HCEC 1CT (cell line): ENCODE data around the gene HOPX.
A peak's percentile ranks its signal among the peaks of the same experiment; 100 is the strongest.

Experiments used
- DNase-seq: peaks from one replicate; pipeline ENCODE4 v3.0.0-alpha.2; 2017

HOPX gene

DNA sequence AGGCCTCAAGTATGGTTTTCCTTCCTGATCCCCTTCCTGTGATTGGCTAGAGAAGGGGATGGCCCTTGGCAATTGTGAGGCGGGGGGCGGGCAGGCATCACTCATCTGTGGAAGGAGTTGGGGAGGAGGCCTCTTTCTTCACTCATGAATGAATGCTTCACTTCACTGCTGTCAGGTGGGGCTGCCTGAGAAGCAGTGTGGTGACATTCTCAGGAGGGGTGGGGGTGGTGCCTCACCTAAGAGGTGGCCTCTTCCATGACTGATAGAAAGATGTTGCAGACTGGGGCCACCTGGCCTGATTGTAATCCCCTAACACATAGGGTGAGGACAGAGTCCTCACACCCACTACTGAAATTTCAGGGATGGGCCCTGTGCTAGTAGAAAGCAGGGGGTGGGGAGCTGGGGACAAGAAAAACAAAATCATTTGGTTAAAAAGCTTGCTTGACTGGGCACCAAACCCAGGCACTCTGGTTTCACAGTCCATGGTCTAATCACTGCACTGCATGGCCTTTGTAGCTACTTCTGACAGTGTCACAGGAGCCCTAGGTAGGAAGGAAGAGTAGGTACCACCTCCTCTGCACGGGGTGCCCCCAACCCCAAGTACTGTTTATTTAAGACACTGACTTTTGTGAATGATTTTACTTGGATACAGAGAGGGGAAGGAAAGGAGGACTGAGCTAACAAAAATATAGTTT, 5.6 kb upstream of the HOPX start:
- DNase-seq: no peak

DNA sequence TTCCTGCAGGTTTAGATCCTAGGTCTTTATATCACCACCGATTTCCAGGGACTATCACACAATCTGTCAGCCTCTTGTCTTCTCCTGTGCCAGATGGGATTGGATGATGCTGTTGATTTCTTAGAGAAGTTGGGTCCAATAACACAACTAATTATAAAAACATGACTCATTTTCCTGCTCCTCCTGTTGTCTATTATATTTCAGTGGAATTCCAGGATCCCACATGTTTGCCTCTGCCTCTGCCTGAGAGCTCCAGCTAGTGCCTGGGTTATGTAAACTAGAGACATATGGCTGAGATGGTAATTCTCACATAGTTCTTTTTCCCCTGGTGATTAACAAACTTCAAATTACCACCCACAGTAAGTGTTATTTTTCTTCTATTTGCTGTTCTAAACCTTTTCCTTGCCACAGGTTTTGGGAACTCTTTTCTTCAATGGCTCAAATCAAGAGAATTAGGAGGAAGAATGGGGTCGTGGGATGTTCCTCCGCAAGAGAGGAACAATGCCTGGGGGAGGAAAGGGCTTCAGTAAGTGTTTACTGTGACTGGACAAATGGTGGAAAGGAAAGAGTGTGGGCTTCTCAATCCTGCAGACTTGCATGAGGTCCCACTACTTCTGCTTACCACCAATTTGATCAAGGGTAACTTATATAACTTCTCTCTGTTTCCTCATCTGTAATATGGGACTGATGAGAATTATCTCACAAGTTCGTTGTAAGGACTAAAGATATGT, 3.4 kb upstream of the HOPX start:
- peak; percentile 54 for DNase-seq

DNA sequence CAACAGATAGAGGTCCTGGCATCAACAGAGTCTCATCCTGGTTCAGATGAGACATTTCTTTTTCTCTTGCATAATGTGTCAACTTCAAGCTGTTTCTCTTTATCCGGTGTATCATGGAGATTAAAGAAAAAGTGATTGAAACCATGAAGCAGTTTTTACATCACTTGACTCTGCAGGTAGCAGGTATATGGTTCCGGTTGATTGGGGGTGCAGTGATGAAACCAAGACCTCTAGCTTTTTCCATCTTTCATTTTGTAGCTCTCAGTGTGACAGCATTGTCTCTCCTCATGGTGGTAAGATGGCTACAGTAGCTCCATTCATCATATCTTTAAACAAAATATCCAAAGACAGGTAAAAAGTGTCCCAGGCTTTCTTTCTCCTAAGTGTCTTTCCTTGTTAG, 2.4 kb upstream of the HOPX start:
- no peak for DNase-seq

DNA sequence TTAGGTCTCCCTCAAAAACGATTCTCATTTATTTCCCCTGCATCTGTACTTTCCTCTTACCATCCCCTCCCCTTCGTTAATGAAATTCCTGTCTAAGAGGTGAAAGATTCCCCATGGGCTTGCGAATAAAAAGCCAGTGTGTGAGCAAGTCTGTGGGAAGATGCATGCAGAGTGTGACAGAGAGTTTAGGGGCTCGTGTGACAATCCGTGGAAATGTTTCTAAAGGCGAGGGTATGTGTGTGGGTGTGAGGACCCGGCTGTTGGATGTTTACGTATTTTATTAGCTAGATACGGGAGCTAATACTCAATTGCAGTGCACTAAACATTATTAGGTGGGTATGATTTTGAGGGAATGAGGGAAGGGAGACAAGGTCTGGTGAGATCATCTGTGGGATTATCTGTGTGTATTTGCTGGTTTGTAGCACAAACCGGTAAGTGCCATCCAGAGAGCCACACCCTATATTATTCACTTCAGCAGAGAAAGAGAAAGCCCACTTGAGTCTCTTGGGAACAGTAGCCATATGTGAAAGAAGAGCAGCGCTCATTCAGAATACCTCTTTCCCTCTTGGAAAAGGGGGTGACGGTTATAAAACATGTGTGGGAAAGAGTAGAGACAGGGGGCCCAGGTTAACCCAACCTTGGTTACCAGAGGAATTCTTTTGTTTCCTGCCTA, 893 bp upstream of the HOPX start:
- DNase-seq: no peak

DNA sequence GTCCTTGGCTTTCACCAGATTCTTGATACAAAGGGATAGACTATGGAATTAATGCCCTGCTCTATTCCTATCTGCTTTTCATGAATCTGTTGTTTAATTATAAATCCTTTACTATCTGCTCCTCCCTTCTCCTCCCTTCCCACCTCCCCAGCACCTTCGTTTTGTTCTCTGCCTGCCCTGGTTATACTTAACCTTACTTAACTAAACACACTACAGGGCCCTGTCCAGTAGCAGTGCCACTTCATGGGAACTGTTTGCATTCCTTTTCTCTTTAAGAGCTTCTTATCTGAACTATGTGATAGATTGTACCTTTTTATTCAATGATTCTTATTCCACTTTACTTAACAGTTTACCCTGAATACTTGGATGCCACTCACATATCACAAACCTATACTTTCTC, 830 bp downstream of the HOPX start:
- DNase-seq: no peak

DNA sequence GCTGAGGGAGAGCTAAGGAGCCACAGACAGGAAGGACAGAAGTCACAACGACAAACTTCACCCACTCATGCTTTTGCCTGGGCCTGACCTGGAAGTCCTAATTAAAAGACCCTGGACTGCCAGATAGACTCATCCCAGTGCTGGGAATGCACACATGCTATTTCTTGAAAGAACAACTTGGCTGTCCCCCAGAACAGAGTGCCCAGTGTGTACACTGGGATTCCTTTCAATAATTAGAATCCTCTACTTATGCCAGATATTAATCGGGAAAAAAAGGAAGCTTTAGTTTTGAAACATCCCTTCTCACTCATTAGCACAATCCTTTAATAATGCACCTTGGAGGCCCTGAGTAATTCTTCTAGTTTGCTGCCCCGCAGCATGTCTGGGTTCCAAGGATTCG, 3.4 kb downstream of the HOPX start:
- no peak for DNase-seq

DNA sequence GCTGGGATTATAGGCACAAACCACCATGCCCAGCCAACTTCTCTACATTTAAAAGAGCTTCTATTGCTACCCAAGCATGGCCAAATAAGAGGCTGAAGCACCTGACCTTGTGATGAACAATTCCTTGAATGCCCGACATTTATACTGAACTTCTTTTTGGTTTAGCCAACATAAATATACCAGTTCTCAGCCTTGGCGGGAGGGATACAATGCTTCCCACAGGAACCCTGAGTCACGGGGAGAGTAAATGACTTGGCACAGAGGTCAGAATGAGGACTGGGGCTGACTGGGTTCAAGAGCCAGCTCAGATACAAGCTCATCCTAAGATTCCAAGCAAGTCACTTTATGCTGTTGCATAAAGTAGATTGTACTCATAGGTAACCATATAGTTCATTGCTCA, 6.1 kb downstream of the HOPX start:
- peak; percentile 23 for DNase-seq

DNA sequence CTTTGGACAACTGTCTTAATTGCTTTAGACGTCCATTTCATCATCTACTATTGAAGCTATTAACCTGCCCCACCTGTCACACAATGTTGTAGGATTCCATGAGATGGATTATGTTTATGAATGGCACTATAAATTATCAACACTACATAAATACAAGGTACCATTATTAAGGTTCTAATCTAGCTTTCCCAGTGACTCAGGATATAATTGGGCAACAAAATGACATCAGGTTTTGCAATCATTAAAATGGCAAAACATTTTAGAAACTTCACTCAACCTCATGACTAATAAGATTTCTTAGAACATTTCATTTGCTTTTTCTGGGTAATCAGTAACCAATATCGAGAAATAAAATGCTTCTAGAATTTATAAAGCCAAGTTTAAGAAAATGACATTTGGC, 9.2 kb downstream of the HOPX start:
- DNase-seq: peak; percentile 29

DNA sequence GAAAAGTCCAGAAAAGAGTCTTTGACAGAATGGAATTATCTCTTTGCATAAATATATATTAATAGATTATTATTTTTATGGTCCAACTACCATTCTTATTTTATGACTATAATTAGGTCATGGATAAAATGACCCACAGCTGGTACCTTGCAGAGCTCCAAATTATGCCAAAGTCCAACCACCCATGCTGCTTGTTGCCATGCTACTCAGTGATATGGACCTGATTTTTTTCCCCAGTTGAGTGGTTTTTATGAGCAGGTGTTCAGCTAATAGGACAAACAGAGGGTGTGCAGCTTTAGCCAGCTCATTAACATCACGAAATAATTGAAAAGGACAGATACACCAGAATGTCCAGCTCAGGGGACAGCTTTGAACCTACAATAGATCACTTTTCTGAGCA, 9.7 kb downstream of the HOPX start:
- no peak for DNase-seq

DNA sequence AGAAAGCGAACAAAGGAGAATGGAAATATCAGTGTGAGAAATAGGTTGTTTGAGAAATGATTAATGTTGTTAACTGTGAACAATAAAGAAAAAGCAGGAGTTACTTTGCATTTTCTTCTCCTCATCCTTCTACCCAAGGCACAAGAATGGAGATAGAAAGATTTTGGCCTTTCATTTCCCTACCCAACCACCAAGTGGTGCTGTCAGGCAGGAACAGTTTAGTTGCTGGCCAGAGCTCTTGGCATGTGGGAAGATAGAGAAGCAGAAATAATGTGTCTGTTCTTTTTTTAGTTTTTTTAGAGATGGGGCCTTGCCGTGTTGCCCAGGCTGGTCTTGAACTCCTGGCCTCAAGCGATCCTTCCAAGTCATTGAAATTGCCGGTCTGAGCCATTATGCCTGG, 12.8 kb downstream of the HOPX start:
- no peak for DNase-seq

DNA sequence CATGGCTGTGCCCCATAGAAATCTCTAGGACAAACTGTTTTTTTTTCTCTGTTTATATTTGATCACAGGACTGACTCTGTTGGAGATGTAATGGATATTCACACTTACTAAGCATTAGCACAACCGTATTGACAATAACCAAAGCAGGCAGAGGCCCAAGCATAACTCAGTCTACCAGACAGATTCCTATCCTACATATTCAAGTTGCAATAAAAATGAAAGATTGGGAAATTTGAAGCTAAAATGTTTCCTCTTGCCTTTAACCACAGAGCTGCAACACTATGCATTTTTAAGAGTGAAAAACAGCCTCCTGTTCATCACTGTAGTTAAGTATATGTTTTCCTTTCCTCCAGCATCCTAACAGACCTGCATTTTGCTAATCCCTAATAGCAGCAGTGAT, 13.7 kb downstream of the HOPX start:
- peak; percentile 9 for DNase-seq

DNA sequence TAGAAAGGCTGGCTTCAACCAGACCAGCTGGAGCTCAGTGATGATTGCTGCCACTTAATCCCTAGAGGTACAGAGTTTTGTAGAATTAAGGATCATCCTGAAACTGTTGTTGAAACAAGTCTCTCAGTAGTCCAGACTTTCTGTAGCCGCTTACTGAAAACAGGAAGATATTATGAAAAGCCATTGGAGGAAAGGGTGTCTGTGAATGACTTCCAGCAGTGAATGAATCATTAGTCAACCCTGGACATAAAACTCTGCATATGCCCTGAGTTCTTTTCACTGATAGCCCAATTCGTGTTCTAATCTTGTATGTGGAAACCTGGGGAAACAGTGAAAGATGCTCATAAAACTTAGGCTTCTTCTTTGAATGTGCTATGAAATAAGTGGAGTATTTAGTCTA, 14.8 kb downstream of the HOPX start:
- no peak for DNase-seq

DNA sequence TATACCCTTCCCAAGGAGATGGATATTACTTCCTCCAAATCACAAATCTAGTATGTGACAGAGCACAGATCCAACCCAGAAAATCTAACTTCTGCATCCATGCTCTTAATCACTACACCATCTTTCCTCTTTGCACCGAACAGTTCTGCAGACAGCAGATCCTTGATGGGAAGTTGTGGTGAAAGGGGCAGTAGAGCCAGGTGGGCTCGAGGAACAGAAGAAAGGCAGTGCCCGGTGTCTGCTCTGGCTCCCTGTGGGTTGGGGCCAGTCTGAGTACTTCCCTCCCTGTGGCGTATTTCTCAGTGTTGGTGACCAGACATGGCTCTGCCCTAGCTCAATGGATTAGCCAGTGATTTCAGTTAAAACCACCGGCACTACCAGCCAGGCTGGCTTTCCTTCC, 15.3 kb downstream of the HOPX start:
- DNase-seq: no peak

DNA sequence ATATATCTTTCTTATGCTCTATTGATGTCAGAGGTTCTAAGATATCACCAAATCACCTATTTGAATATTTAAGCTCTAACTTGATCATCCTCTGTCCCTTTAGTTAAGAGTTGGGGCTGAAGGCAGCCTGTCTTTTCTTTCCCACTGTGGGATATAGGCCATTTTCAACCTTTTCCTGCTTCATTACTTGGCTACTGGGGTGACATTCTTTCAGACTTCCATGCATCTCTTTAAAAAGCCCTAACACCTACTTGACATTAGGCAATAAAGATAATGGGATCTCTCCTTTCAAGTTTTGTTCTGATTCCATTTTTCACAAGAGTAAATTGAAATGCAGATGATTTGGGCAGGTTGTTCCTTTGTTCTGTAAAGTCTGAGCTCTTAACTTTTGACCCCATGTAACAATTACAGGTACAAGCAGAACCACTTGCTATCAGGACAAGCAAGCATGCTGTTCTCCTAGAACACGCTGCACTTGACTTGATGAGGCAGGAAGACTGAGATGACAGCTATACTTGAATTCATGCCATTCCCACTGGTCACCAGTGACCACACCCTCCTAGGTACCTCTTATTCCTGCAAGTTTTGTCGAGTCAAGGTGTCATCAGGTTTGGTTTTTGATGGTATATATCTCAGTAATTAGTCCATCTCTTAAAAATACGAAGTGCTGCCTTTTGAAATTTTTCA, 18.2 kb downstream of the HOPX start:
- DNase-seq: no peak

DNA sequence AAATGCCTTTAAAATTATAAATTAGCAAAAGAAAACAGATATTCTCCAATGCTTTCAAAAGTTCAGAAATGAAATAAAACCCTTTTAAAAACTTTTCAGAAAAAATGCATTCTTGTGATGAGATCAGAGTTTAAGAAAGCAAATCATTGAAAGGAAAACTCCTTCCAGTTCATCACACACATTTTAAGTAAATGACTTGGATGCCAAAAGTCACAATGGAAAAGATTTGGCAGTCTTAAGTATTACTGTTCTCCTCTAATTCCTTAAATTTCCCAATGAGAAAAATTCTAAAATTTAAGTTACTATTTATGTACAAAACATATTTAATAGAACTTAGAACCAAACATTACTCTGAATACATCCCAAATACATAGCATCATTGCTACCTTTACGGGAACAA, 21.1 kb downstream of the HOPX start:
- DNase-seq: no peak

DNA sequence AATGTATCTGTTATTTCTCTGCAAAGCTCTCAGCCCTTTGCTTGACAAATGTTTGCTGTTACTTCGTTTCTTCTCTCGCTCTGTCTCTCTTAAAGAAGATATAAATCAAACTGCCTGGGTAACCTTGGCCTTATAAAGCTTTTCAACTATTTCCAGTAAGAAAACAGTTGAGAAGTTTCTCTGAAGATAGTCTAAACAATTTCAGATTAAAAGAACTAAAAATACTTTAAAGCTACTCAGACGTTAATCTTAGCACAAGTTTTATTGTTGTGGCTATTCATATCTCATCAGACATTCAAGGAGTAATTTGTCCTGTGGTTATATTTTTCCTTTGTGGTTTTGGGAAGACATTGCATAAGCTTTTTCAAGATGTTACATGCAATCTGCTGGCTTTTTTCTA, 22.6 kb downstream of the HOPX start:
- peak; percentile 41 for DNase-seq

DNA sequence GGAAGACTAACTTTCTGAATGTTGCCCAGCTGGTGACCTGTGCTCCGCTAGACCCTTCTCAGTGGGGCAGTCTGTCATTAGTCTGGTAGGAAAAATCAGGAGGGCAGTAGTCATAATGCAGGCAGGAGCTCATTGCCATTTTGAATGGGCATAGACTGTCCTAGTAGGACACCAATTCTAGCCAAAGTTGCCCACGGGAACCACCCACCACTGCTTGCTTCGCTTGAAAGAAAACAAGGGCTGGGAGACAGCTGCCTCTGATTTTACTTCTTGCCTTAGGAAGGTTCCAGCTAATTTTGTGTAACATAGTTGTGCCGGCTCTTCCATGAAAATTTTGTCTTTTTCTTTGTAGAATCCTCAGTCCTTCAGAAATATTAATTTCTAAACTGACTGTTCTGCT, 23.3 kb downstream of the HOPX start:
- DNase-seq: no peak

DNA sequence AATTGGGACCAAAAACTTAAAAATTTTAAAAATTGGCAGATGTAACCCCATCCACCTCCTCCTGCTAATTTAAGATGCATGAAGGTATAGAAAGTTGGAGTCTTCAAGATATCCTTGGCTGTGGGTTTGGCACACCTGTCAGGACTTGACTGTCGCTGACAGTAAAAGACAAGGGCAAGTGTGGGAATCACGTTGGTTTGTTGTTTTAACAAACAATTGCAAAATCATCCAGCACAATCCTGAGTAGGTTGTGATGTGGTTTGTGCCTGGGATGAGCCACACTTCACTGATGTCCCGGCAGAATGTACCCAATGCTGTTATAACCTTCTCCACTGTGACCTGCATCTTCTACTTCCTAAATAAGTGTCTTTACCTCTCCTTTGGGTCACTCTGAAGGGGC, 24.0 kb downstream of the HOPX start:
- DNase-seq: no peak

DNA sequence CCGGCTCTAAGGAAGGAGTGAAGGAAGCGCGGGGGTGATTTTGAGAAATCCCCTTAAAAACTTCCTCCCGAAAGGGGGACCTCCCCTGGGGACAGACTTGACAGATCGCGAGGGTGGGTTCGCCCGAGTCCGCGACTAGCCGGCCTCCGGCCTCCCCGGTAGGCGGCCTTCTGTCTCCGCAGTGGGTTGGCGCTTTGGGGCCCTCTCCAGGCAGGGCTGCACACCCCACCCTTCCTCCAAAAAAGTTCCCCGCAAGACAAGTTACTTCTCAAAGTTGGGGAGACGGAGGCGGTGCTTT, 24.8 kb downstream of the HOPX start:
- DNase-seq: peak; percentile 50

DNA sequence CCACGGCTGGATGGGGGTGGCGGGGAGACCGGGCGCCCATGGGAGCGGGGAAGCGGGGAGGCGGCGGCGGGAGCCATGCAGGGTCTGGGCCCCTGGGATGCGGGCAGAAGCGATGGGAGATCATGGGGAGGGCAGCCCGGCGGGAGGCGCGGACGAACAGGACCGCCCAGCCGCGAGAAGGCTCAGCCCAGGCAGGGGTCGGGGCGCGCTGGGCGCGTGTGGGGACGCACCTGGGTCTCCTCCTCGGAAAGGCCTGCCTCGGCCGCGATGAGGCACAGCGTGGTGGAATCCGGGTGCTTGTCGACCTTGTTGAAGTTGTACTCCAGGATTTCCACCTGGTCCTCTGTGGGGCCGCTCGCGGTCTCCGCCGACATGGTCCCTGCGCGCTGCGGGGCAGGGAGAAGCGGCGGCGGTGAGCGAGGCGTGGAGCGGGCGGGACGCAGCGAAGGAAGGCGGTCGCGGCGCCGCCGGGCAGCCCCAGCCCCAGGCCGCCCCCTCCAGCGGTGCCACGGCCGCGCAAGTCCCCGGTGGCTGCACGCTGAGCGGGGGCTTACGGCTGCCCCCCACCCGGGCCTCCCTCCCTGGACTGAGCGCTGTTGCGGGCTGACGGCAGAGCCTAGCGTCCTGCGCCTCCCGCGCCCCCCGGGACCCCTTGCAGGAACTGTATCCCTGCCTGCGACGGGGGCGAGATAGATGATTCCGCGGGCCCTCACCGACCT, 25.3 kb downstream of the HOPX start:
- no peak for DNase-seq

DNA sequence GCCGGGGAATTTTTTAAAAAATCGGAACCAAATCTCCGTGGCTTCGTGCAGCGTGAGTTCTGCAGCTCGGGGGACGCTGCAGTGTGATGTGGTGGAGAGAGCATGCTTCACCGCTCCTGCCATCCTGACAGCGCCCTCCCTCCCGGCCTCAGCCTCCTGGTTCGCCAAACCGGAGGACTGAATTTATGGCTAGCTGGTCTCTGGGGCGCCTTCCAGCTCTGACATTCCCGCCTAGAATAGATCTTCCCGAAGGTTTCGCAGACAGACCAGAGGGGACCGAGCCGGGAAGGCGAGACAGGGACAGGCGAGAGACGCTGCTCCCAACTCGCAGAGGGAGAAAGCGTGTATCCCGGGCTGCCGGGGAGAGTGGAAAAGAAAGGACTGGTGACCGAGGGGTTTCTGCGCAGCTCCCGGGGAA, 25.9 kb downstream of the HOPX start:
- no peak for DNase-seq

DNA sequence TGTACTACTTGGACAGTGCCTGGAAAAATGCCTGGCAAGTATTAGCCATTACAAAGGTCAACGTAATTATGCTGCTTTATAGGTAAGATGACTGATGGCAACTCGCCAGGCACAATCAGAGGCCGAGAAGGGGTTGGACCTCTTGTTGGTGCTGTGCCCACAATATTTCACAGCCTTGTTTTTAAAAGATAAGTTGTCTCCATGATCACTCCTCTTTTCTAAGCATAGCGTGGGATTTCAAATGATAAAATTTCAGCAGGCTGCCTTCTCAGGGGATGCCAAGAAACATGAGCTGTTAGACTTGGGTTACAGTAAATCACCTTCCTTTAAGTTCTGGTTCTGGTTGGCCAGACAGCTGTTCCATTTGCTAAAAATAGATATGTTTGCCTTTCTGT, 26.9 kb downstream of the HOPX start:
- DNase-seq: no peak
